NCI-H69 (cell line): ENCODE results near the gene NPY4R2.
"Not testable (repeated sequence)": the region's sequence is repeated elsewhere in the genome, so short reads cannot be mapped to it uniquely, and the experiment has no call there.

Source experiments
- DNase-seq: peaks from one replicate; lab custom pipeline; 2025; lab: John Stamatoyannopoulos, UW

Gene NPY4R2

GRCh38 chr10:47933462-47933861 is 15.0 kb downstream of the NPY4R2 start:
- DNase-seq = not testable (repeated sequence)

DNA sequence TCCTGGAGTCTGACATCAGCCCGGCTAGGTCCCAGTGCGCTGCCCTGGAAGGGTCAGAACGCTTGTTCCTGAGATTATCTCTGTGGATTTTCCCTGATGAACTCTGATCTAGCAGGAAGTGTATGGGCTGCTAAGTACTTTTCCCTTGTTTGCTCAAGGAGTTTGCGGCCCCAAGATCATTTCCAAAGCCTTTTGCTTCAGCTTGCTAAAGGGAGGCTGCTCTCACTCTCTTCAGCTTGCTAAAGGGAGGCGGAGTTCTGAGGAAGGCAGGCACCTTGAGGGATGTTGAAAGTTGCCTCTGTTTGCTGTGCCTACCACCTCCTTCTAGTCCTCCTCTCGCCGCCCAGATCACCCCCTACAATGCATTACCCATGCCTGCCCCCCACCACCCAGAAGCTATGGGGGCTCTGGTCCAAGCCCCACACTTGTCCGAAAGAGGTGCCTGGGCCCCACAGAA is 18.3 kb downstream of the NPY4R2 start:
- DNase-seq = not testable (repeated sequence)

DNA sequence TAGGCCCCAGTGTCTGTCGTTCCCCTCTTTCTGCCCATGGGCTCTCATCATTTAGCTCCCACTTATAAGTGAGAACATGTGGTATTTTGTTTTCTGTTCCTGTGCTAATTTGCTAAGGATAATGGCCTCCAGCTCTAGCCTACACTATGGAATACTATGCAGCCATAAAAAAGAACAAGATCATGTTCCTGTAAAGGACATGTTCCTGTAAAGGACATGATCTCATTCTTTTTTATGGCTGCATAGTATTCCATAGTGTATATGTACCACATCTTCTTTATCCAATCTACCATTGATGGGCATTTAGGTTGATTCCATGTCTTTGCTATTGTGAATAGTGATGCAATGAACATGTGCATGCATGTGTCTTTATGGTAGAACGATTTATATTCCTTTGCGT is 19.2 kb downstream of the NPY4R2 start:
- not testable (repeated sequence) for DNase-seq

- DNase-seq = not testable (repeated sequence)
These were observed 22.4 kb downstream of the NPY4R2 start for GRCh38 chr10:47940821-47941220.

GRCh38 chr10:47941379-47941778 is 22.9 kb downstream of the NPY4R2 start:
- DNase-seq = not testable (repeated sequence)

GRCh38 chr10:47942351-47943019 is 24.0 kb downstream of the NPY4R2 start:
- not testable (repeated sequence) for DNase-seq

DNA sequence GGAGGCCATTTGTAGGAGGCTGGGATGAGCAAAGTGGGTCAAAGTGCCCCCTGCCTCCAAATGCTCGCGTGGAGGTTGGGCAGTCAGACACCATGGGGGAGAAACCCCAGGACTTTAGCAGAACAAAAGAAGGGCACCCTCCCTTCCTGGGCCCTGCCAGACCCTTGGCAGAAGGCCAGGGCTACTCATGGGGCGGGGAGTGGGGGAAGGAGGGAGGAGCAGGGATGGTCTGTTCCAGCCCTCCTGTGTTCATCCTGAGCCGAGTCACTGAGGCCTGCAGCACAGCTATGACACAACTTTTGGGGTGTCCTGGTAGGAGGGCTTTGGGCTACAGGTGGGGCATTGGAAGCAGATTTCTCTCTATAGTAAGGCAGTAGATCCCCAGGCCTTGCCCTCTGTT is 24.9 kb downstream of the NPY4R2 start:
- not testable (repeated sequence) for DNase-seq

- DNase-seq = not testable (repeated sequence)
These were observed 29.0 kb downstream of the NPY4R2 start for GRCh38 chr10:47947424-47947823.

DNA sequence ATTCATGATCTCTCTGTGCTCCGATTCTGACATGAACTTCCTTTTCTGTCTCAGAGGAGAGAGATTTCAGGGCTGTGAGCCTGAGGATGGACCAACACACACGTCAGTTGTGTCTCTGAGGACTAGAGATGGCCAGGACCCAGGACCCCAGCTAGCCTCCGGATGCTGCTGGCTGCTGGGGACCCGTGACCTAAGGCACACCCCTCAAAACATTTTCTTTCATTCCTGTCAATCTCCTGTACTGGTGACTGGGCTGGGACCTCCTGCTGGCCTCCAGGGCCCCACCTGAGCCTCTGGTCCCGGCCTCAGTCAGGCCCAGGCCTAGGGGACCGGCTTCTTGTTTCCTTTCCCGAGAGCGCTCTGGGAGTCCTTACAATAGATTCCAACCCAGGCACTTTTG is 38.7 kb downstream of the NPY4R2 start:
- DNase-seq = not testable (repeated sequence)

DNA sequence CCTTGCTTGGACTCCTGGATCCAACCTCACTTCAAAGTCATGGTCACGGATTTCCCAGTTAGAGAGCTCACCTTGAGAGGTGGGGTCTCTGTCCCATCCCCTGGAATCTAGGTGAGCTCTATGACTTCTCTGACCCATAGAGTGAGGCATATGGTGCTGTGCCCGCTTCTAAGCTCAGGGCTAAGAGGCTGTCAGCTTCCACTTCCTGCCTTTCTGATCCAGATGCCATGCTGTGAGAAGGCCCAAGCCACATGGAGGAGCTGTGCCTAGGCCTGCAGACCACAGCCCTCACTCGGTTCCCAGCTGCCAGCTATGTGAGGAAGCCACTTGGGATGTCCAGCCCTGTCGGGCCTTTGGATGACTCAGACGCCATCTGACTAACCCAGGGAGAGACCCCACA is 41.2 kb downstream of the NPY4R2 start:
- not testable (repeated sequence) for DNase-seq

DNA sequence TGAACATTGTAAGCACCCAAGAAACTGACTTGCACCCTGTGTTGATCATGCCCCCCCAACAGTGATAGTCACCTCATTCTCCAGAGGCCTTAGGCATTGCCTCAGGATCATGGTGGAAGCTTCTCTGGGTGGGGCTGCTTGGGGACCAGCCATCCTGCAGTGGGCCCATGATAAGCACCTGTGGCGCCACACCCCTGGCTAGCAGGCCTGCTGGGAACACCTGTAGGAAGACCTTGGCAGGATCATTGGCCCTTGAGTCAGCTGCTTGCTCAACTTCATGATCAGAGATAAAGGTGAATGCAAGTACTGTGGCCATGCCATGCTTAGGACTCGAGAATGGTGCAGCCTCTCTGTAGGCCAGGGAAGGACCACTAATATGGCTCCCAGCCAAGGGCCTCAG is 42.2 kb downstream of the NPY4R2 start:
- DNase-seq = not testable (repeated sequence)

DNA sequence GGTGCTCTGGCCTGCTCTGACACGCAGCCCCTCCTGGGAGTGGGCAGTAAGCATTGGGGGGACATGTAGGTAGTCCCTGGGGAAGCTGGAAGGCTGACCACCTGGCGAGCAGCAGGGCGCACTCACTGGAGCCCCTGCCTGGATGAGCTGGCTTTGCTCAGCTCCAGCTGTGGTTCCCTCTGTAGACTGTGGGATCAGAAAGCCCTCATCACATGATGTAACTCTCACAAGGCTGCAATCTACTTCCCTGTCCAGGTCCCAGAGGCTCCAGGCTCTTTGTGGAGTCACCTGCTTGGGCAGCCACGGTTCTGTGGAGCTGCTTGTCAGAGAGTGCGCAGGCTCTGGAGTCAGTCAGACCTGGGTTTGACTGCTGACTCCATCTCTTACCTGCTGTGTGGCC is 44.3 kb downstream of the NPY4R2 start:
- DNase-seq = not testable (repeated sequence)

DNA sequence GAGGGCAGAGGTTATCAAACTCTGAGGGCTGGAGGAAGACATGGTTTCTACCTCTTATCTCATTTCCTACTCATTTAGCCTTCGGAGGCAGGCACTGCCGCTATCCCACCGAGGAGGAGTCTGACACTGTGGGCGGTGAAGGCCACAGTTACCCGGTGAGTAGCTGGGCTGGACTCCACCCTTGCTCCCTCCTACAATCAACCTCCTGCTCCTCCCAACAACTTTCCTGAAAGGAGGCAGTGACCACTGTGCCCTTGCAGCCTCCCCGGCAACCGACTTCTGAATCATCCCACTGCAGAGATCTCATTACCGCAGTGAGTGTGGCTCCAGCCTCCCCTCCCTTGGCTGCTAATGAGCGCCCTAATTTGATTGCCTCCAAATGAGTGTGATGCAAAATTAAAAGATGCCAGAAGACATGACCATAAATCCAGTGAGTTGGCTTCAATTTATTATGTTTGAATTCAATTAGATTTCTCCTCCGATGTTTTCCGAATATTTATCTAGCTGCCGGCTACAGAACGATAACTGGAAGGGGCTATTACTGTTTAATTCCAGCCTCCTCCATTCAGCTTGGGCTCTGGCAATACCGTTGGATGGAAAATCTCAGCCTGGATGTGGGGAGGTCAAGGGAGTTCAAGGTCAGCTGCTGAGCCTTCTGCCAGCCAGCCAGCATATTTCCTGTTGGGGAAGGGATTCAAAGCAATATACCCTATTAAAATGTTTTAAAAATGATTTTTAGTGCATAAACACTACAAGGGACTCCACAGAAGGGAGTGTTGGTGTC is 46.0 kb downstream of the NPY4R2 start:
- DNase-seq = not testable (repeated sequence)

DNA sequence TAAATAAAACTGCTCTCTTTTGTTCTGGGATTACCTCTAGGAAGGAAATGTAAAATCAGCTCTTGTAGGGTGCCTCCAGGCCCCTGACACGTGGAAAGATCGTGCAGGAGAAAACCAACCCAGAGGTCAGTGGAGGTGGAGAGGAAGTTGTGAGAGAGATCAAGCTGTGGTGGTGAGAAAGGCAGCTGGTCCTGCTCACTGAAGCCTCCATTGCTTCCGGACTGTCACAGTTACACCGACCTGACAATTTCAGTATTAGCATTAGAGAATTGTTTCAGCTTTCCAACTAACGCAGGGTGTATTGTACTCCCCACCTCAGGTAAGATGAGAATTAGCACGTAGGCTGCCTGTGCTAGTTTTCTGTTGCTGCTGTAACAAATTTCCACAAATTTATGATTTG is 50.5 kb downstream of the NPY4R2 start:
- not testable (repeated sequence) for DNase-seq

DNA sequence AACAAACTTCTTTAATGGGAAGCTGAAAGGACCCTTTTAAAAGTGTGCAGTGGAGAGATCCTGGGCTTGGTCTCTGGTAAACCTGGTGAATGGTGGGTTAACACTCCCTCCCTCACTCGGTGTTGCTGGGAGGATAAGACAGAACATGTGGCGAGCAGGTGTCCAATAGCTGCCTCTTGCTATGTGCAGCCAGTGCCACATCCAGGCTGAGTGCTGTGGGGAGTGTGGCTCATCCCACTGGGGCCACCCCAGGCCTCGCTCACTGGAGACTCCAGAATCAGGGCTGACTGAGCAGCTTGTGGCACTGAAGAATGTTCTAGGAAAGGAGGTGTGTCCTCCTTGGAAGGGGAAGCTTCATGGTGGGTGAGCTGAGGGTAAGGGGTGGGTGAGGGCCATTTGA is 51.6 kb downstream of the NPY4R2 start:
- not testable (repeated sequence) for DNase-seq

DNA sequence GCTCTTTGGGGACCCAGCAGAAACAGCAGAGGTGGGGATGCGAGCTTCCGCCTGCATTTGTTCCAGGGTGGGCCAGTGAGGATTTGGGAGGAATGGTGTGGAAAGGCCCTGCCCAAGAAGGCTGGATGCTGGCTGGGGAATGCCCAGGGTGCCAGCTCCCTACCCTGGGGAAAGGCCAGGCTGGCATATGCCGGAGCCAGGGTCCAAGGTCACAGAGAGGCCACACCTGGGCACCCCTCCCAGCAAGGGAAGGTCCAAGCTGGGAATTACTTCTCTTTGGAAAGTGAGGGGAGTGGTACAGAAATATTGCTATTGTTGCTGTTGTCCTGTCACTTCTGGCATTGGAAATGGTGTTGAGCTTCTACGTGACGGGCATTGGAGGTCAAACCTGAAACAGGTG is 53.1 kb downstream of the NPY4R2 start:
- not testable (repeated sequence) for DNase-seq

DNA sequence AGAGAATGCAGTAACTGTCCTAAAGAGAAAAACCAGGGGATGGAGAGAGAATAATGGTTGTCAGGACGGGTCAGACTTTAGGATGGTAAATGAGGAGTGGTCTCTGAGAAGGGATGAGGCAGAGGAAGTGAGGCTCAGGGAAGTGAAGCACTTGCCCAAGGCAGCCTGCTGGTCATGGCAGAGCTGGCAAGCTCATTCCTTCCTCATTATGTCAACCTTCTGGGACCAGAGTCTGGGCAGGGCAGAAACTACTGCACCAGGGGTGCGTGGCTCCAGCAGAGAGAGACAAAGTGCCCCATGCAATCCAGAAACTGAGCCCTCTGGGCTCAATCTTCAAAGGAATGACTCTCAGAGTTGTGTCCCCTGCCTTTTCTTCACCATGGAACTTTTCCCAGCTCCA is 53.6 kb downstream of the NPY4R2 start:
- not testable (repeated sequence) for DNase-seq
